ENCODE data around the gene GLP1R. TPM values are rescaled to one million over a fixed set of nuclear protein-coding genes. Genes with fewer than 3 reads are reported as not detected.
A peak's percentile ranks its signal among the peaks of the same experiment; 100 is the strongest.

The GLP1R gene
- total and polyA plus RNA-seq, 8 donors = 3.4 to 9.7 (median 5.7) TPM

DNA sequence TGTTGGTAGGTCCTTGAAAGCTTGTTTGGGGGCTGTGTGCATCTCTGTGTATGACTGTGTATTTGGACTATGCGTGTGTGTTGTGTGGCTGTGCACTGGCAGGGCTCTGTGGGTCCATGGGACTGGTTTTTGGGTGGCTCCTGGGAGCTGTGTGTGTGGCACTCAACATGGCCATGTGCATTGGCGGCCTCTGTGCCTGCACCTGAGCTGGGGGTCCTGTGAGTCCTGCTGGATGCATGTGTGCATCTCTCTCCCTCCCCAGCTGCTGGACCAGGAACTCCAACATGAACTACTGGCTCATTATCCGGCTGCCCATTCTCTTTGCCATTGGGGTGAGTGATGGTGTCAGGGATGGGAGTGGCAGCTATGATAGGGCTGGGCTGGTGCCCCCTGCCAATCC is 30.1 kb downstream of the GLP1R start:
- H3K4me3 ChIP-seq = no peak overlapping the region
- TF ChIP-seq, protein P1, sequence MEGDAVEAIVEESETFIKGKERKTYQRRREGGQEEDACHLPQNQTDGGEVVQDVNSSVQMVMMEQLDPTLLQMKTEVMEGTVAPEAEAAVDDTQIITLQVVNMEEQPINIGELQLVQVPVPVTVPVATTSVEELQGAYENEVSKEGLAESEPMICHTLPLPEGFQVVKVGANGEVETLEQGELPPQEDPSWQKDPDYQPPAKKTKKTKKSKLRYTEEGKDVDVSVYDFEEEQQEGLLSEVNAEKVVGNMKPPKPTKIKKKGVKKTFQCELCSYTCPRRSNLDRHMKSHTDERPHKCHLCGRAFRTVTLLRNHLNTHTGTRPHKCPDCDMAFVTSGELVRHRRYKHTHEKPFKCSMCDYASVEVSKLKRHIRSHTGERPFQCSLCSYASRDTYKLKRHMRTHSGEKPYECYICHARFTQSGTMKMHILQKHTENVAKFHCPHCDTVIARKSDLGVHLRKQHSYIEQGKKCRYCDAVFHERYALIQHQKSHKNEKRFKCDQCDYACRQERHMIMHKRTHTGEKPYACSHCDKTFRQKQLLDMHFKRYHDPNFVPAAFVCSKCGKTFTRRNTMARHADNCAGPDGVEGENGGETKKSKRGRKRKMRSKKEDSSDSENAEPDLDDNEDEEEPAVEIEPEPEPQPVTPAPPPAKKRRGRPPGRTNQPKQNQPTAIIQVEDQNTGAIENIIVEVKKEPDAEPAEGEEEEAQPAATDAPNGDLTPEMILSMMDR (IDR thresholded peaks at IDR 0.05) = no peak
- no peak for FAIRE-seq
- no peak overlapping the region for H3K27ac ChIP-seq
- no peak for ATAC-seq
- no peaks in the 10 kb centered on the region for H3K9me3 ChIP-seq
- no peaks in the 10 kb centered on the region for H3K27me3 ChIP-seq
- no peaks in the 10 kb centered on the region for H3K4me1 ChIP-seq
- no peak for DNase-seq
- 79 to 87% methylated on average over 3 of the region's 3 CpGs for WGBS, 2 donors
- intact Hi-C loops (cut with DNase I) = no loop called here
- no peaks in the 10 kb centered on the region for H3K36me3 ChIP-seq

GRCh38 chr6:39079197-39080125 is 30.9 kb downstream of the GLP1R start:
- TF ChIP-seq, protein P1 (IDR thresholded peaks at IDR 0.05) = no peak
- ATAC-seq (no peak), FAIRE-seq (no peak), DNase-seq (no peak)
- H3K27me3 ChIP-seq = no peaks in the 10 kb centered on the region
- WGBS, 2 donors = 90 to 91% methylated on average over 8 of the region's 8 CpGs
- H3K36me3 ChIP-seq = no peaks in the 10 kb centered on the region
- no peak overlapping the region for H3K4me3 ChIP-seq
- no peak overlapping the region for H3K27ac ChIP-seq
- H3K9me3 ChIP-seq = no peaks in the 10 kb centered on the region
- intact Hi-C loops (cut with DNase I) = no loop called here
- no peaks in the 10 kb centered on the region for H3K4me1 ChIP-seq

GRCh38 chr6:39080246-39080875 is 31.8 kb downstream of the GLP1R start:
- 92 to 93% methylated on average over 5 of the region's 5 CpGs for WGBS, 2 donors
- Histone ChIP-seq H3K36me3 (no peaks in the 10 kb centered on the region), H3K4me1 (no peaks in the 10 kb centered on the region), H3K27me3 (no peaks in the 10 kb centered on the region), H3K9me3 (no peaks in the 10 kb centered on the region), H3K27ac (no peak overlapping the region), H3K4me3 (no peak overlapping the region)
- ATAC-seq (no peak), DNase-seq (peak in 1 of 6 donors; percentile 39), FAIRE-seq (no peak)
- intact Hi-C loops (cut with DNase I) = no loop called here
- TF ChIP-seq, protein P1 (IDR thresholded peaks at IDR 0.05) = no peak

DNA sequence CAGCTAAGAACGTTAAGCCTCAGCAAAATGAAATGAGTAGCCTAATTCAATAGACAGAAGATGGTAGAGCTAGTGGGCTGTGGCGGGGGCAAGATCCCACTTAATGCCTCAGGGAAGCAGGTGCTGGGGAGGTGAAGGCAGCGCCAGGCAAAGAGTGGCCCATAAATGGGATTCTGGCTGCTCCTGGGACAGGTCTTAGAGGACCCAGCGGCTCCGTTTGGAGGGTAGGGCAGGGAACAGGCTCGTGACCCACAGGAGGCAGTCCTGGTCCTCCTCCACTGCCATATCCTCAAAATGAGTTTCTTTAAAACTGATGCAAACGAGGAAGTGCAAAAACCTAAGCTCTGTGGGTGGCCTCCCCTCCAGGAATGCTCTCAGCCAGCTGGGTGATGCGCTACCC is 33.7 kb downstream of the GLP1R start:
- FAIRE-seq = no peak

More for the DNA sequence above, 33.7 kb downstream of the GLP1R start:
- Histone ChIP-seq H3K9me3 (no peaks in the 10 kb centered on the region), H3K27ac (no peak overlapping the region), H3K27me3 (no peaks in the 10 kb centered on the region), H3K4me1 (no peaks in the 10 kb centered on the region), H3K36me3 (no peaks in the 10 kb centered on the region), H3K4me3 (no peak overlapping the region)
- DNase-seq = peak in 1 of 6 donors; percentile 41
- WGBS, 2 donors = 89% methylated on average over 8 of the region's 8 CpGs
- intact Hi-C loops (cut with DNase I) = no loop called here
- no peak for ATAC-seq
- TF ChIP-seq, protein P1 (IDR thresholded peaks at IDR 0.05) = no peak
